Measurements from ENCODE around the gene DIP2C.

DIP2C gene

DNA sequence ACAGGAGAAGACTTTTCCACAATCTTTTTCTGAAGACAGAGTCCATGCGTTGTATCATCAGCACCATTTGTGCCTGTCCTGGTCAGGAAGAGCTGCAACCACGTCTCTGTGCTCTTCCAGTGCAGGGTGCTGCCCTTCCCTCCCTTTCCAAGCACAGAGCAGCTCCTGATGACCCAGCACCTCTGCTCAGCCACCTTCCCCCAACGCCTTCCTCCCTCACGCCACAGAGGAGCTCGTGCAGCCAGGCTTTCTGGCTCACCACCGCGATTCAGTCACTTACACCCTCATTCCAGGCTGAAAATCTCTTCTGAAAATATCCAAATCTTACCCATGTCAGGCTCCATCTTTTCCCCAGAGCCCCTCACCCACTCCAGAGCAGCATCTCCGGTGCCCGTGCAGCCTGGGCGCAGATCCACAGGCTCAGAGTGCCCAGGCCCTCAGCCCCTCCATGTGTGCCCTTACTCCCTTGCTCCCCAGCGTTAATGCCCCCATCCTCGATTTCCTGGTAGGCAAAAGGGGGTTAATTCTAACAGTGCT lies 181.5 kb downstream of the DIP2C start:
- no peak for DNase-seq

DNA sequence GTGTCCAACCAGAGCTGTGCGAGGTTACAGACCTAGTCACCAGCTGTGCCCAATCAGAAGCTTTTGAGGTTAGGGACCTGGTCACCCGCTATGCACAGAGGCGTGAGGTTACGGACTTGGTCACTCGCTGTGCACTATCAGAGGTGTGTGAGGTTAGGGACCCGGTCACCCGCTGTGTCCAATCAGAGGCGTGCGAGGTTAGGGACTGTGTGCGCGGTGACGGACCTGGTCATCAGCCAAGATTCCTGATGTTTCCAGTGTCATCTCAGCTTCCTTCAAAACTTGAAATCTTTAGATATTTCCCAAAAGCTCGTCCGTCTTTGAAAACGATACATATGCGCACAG lies 182.1 kb downstream of the DIP2C start:
- no peak for DNase-seq

DNA sequence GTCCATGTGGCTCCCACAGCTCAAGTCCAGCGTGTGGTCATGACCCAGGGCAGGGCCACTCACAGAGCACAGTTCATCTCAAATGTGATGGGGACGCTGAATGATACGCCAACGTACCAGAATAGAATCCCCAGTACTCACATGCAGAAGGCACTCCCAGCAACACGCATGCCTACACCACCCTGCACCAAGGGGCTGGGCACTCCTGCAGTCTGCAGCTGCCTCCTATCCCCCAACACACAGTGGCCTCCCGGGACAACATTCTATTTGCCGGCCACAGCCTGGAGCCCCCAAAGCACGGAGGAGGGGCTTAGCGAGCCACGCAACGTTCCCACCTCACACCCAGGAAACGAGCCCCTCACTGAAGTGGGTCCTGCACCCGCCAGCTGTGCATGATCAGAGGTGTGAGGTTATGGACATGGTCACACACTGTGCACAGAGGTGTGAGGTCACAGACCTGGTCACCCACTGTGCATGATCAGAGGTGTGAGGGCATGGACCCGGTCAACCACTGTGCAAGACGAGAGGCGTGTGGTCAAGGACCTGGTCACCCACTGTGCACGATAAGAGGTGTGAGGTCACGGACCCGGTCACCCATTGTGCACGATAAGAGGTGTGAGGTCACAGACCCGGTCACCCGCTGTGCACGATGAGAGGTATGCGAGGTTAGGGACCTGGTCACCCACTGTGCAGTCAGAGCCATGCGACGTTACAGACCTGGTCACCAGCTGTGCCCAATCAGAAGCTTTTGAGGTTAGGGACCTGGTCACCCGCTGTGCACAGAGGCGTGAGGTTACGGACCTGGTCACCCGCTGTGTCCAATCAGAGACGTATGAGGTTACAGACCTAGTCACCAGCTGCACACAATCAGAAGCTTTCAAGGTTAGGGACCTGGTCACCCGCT lies 182.8 kb downstream of the DIP2C start:
- DNase-seq, result no peak

DNA sequence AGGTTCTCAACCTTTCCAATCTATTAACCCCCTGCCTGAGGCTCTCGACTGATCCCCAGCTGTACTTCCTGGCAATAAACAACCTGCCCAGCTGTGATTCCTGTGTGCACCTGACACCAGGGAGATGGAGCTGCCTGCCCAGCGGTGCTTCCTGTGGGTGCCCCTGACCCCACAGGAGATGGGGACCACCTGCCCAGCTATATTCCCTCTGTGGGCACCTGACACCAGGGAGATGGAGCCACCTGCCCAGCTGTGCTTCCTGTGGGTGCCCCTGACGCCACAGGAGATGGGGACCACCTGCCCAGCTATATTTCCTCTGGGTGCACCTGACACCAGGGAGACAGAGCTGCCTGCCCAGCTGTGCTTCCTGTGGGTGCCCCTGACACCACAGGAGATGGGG lies 184.0 kb downstream of the DIP2C start:
- DNase-seq, result no peak

DNA sequence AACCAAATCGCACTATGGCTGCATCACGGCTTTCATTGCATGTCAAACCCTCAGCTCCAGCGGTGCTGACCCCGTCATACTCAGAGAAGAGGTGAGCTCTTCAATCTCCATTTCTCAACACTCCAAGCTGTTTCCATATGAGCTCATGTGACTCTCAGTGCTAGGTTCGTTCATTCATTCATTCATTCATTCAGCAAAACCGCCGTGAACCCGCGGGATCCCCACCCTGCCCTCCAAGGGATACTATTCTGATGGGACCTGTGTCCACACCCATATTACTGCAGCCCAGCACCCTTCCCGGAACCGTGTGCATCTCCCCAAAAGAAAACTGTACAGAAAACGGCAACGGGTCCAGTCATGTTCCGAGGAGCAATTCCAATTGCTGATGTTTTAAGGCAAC lies 184.7 kb downstream of the DIP2C start:
- no peak for DNase-seq

DNA sequence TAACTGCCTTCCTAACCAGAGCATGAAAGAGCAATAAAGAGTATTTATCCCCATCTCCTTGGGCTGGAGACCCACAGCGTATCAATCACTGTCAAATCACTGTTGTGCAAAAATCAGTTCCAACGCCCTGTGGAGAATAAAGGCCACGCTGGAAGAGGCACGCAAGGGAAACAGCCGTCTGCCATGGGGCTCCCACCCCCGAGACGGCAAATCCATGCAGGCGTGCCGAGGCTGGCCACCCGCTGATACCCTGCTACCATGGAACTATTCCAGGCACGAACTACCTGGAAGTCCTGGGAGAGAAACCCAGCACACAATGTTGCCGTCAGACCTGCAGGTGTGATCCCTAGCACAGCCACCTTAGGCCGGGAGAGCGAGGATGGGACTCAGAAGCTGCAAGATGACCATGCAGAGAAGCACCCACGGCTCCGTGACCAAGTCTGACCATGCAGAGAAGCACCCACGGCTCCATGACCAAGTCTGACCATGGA lies 185.3 kb downstream of the DIP2C start:
- no peak for DNase-seq

DNA sequence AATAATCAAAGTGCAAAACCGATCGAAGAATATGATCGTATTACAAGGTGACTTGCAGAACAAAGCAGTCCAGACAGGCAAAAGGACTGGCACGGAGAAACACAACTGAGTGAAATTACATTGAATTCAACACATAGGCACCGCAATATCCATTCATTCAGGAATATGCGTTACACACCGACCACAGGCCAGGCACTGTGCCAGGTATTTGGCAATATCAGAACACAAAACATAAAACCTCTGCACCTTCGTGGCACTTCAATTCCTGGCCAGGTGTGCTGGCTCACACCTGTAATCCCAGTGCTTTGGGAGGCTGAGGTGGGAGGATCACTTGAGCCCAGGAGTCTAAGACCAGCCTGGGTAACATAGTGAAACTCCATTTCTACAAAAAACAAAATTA lies 187.9 kb downstream of the DIP2C start:
- DNase-seq, result no peak

DNA sequence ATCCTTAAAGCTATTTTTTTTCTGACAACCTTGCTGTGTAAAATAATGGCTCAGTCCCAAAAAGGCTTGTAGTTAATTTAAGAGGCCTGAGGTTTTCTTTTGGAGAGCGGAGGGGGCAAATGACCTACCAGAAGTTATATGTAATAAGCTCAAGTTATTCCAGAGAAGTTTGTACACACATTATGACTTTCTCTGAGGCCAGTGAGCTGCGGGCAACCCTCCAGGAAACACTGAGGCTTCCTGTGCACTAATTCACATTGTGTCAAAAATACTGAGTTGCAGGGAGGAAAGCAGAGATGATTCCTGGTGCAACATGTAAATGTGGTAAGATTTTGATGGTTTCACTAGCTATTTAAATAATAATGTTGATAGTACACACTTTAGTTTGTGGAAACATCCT lies 188.6 kb downstream of the DIP2C start:
- DNase-seq, result no peak

DNA sequence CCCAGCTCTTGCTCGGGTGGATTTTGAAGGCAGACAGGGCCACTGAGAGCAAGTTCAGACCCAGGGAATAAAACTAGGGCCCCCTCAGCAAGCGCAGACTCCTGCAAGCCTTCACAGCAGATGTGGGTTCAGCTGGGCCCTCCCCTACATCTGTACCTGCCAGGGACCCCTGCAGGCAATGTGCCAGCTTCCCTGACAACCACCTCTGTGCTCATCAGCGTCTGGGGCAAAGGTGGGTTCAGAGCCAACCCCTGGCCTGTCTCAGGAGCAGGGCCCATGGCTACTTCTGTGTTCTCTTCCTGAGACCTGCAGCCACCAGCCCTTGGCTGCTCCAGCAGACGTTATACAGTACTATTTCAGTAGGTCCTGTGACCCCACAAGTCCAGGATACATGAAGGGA lies 189.5 kb downstream of the DIP2C start:
- no peak for DNase-seq

DNA sequence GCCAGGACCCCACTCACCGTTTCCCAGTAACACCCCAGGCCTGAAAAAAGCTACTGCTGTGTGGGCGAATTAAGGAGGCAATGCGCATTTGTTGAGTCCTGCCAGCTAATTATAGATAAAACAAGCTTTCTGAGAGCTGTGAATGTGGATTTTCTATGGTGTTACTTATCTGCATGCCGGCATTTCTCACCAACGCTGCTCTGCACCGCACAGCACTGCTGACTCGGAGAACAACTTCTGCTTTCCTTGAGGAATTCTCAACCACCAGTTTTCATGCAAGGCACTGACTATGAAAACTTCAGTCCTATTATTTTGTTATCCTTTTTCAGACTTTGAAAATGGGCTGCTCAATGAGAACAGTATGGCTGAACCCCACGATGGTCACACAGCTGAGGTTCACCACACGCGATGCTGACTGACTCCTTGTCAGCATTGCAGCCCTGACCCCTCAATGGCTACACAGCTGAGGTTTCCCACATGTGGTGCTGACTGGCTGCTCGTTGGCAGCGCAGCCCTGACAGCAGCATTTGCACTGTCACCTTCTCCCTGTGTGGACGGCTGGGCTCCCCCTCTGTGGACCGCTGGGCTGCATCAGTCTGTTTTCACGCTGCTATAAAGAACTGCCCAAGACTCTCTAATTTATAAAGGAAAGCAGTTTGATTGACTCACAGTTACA lies 190.6 kb downstream of the DIP2C start:
- no peak for DNase-seq

DNA sequence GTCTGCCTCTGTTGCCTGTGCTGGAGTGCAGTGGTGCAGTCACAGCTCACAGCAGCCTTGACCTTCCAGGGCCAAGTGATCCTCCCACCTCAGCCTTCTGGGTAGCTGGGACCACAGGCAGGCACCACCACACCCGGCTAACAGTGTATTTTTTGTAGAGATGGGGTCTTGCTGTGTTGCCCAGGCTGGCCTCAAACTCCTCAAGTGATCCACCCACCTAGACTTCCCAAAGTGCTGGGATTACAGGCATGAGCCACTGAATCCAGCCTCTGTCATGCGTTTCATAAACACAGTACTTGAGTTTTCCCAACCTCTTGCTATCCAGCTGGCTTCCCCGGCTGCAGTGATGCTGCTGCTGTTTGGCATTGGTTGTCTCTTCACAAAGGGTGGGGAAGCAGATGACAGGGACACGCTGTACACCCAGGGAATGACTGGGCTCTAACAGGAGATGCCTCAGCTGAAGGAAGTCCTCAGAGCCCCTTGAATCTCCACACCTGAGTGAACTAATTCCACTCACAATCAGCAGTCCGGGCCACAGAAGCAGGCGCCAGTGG lies 191.5 kb downstream of the DIP2C start:
- DNase-seq, result no peak

DNA sequence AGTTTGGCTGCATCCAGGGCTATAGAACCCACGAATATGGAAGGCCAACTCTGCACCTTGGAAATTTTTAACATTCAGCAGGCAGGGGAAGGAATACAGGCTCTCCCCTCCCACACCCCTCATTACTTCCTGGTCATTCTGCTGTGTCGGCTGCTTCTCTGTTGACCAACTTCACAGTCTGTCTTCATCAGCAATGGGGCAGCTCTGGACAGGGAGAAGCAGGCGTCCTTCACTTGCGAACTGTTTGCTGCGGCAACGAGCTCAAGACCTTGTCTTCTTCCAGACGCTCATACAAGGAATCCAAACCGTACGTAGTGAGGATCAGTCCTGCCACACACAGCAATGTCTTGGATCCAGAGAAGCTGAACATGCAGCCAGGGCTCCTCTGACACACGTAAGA lies 192.2 kb downstream of the DIP2C start:
- no peak for DNase-seq

DNA sequence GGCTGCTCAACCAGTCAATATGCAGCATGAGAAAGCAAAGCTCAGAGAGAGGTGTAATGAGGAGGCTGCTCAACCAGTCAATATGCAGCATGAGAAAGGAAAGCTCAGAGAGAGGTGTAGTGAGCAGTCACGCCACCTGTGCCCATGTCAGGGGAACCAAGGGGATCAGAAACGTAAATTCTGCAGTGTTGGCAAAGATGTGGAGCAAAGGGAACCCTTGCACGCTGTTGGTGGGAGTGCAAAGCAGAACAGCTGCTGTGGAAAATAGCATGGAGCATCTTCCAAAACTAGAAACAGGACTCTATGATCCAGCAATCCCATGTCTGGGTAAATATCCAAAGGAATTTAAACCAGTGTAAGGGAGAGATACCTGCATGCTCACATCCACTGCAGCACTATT lies 194.9 kb downstream of the DIP2C start:
- DNase-seq, result no peak

DNA sequence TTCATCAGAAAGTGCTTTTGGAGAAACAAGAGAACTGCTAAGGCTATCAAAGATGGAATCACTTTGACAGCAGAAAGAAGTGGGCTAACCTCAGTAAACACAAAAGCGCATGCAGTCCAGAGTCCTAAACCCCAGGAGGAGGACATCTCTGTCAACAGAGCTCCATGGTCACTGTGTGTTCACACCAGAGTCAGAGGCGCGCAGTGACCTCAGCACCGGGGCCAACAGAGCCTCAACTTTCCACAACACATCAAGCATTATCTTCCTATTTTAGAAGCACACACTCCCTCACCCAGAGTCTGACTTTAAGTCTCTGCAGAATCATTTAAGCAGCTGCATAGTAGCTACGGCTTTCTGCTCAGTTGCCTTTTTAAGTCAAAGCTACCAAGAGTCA lies 195.3 kb downstream of the DIP2C start:
- no peak for DNase-seq

DNA sequence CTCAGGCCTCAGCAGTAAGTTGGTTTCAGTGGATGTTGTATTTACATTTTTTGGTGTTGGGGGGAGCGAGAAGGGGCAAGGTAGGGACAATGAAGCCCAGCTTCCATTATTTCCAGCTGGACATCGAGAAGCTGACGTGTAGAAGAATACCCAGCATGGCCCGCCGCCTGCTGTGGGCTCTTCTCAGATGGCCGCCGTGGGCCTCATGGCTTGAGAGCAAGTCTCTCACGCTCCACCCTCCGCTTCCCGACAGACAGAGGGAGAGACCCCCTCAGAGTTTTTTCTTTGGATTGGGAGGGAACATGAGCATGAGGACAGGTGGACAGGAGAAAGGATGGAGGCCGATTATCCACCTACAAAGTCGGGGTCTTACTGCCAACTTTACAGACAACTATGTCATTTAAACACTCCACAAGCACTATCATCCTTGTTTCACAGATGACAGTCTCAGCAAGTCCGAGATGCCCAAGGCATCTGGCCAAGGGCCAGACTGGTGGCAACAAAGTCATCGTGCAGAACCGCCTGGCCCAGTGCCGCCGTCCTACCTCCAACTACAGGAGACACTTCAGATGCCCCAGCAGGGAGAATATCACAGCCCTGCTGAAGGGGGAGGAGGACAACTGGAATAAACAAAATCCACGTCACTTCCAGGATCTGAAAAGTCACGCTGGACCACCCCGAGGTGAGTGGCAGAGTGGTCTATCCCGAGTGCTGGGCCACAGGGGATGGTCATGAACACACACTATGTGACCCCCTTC lies 195.9 kb downstream of the DIP2C start:
- no peak for DNase-seq

DNA sequence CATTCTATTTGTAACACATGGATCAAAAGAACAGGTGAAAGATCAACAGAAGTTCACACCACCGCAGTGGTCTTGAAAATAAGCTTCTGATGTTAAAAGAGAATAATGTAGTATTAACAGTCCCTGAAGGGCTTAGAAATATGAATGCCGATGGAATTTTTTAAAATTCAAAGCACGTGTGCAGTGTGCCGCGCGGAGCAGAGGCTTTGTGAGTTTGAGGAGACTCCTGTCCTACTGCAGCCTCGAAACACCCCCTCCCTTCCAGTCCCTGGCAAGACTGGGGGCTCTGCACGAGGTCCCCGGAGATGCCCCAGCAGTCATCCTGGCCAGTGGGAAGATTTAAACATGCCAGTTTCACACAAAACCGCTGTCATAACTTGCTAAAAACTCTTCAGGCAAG lies 196.6 kb downstream of the DIP2C start:
- no peak for DNase-seq

DNA sequence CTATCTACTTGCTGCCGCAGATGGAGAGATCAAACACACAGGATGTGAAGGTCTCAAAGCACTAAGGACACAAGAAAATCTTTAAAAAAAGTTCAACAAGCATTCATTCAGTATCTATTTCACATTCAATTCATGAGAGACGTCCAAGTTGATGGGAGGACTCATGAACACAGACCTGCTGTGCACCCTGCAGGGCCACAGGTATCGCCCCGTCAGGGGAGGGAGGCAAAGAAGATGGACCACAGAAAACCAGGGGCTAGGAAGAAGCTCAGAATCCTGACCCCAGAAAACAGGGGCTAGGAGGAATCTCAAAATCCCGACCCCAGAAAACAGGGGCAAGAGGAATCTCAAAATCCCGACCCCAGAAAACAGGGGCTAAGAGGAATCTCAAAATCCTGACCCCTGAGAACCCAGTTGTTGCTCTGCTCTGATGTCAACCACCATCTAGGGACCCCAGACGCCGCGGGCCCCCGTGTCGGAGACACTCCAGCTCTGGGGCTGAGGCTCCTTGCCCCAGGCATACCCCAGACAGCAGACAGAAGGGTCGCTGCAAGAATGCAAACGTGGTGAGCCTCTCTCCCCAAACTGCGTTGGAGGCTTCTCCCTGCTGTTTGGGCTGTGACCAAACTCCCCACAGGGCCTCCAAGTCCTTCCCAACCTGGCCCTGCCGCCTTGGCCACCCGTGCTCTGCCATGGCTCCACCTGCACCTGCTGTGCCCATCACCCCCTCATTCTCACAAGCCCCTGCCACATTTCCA lies 197.6 kb downstream of the DIP2C start:
- no peak for DNase-seq

DNA sequence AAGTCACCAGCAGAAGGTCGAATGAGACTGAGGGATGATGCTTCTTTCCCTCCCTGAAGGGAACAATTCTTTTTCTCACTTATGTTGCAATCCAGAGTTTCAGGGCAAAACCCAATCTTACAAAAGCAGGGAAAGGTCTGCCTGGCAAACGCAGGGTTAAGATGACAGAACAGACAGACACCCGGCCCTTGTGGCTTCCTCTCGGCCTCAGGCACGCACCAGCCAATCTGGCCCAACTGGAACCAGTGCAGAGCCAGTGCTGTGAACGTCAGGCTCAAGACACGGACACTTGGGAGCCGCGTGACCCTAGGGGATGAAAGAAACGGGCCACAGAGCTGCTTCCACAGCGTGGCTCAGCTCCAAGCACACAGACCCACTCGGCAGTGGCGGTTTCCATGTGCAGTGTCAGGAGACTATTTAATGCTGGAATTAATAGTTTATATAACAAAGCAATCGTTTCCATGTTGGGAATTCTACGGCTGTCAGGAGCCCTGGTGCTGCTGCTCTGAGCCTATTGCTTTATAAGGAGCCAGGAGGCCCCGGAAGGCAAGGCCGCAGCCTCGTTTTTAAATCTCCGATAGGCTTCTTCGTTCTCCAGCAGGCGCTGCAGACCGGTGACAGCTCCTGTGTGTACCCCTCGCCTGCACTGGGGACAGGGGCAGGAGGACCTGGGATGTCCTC lies 198.4 kb downstream of the DIP2C start:
- no peak for DNase-seq

DNA sequence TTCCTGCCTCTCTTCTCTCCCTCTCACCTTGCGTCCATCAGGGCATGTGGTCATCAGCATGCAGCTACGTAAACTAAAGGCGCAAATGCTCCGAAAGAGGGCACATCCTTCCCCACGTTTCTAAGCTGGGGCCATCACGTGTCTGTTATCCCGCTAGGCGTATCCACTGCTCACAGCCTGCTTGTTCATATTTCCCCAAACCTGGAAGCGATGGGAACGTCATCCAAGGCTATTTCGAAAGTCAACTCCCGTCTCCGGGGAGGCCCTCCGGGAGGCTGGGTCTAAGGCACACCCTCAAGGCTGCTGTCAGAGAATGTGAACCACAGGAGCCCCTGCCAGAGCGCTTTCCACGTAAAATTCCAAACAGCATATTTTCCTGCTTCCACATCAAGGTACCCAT lies 199.2 kb downstream of the DIP2C start:
- DNase-seq, result no peak

DNA sequence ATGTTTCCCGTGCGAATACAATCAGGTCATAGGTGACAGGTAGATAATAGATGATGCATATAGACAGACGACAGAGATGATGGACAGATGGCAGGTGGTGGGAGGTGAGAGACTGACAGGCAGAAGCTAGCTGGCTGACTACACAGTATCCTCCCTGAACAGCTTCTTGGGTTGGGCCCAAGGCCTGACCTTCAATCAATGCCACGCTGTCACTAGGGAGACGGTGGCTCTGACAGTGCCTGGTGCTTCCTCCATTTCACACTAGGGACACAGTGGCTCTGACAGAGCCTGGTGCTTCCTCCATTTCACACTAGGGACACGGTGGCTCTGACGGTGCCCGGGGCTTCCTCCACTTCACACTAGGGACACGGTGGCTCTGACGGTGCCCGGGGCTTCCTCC lies 200.1 kb downstream of the DIP2C start:
- no peak for DNase-seq

DNA sequence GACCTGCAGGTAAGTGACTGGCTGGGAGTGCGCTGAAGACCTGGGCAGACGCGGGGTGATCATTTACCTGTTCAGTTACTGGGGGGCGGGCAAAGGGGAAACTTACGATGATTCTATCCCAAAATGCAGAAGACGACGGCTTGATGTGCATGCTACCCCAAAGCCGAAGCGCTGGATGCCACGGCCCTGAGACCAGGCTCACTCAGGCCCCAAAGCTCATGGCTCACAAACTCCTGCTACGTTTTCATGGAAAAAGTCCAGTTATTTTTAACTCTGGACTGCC lies 200.6 kb downstream of the DIP2C start:
- no peak for DNase-seq

Measured in T-helper 1 cell (primary cell).